GM18498 (cell line): ENCODE results near the gene ZNF775.
A peak's percentile ranks its signal among the peaks of the same experiment; 100 is the strongest.

Experiments used
- ATAC-seq: cut with Tn5 transposase; IDR thresholded peaks from one replicate; pipeline ENCODE4 v1.9.1; 2021; ENCODE audit warnings: mild to moderate bottlenecking, moderate library complexity; ENCODE audit not compliant: unreplicated experiment

The ZNF775 gene

GRCh38 chr7:150434240-150434639 lies 55.1 kb downstream of the ZNF775 start:
- ATAC-seq: no peak

GRCh38 chr7:150435047-150435389 lies 55.9 kb downstream of the ZNF775 start:
- ATAC-seq: no peak

- peak; percentile 86 for ATAC-seq
These were observed 56.4 kb downstream of the ZNF775 start for GRCh38 chr7:150435390-150436073.

GRCh38 chr7:150439967-150440366 lies 60.8 kb downstream of the ZNF775 start:
- no peak for ATAC-seq

DNA sequence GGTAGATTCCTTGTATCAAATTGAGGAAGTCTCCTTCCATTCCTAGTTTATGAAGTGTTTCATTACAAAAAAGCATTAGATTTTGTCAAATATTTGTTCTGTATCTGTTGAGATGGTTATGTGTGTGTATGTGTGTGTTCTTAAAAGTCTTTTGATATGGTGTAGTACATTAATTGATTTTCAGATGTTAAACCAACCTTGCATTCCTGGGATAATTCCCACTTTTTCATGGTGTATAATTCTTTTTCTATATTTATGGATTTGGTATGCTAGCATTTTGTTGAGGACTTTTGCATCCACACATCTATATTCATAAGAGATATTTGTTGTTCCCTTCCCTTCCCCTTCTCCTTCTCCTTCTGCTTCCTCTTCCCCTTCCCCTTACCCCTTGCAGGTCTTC lies 62.4 kb downstream of the ZNF775 start:
- no peak for ATAC-seq

GRCh38 chr7:150442811-150443210 lies 63.7 kb downstream of the ZNF775 start:
- no peak for ATAC-seq

GRCh38 chr7:150443793-150444540 lies 64.8 kb downstream of the ZNF775 start:
- ATAC-seq: no peak

DNA sequence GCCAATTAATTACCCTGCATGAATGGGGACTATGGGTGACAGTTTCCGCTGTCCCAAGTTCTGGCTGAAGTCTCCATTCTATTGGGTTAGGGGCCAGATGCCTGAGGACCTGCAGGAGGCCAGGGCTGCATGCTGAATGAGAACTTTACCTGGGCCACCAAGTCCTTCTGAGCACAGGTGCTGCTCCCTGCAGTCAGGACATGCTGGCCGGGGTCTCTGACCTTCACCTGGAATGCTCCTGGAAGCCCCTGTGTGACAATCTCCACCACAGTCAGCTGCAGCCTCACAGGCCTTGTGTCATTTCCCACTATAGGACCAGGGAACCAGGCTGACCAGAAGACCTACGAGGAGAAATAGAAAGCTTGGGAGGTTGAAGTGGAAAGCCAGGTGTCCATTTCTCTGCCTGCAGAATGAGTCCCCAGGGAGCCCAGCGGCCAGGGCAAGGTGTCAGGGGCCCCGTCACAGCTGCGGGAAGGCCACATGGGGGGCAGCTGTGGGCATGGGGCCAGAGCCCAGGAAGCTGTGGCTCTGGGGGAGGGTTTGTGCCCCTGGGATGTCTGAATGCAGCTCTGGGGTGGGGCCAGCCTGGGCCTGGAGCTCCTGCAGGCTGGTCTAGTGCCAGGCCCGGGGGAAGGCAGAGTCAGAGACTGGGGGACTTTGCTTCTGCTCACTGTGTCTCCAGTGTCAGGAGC lies 65.7 kb downstream of the ZNF775 start:
- no peak for ATAC-seq

- ATAC-seq: no peak
These were observed 67.3 kb downstream of the ZNF775 start for GRCh38 chr7:150446288-150446938.
